ENCODE measurements around the gene DEUP1. TPM values are rescaled to one million over a fixed set of nuclear protein-coding genes. Genes with fewer than 3 reads are reported as not detected.

DEUP1 gene
- total RNA-seq, 1 experiment from 2014 or later: not detected

DNA sequence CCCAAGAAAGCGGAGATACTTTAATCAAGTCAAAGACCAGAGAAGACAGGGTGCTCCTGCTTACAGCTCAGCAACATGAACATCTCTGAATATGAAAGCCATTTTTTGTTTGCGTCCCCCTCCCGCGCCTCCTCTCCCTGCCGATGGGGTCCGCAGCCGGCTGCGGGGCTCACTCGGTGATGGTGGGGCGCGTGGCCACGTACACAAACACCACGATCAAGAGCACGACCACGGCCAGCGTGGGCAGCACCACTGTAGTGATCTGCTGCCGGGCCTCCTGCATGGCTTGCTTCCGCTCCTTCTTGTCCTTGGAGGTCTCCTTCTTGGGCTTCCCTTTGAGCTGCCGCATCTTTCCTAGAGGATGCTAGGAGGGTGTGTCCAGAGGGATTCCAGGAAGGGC, 148.3 kb downstream of the DEUP1 start:
- CTCF ChIA-PET: no interaction called here
- no peak for TF ChIP-seq SRF (IDR thresholded peaks at IDR 0.05; ENCODE audit: low read depth)
- TF ChIP-seq SIN3A (IDR thresholded peaks at IDR 0.05; ENCODE audit: low read depth): no peak
- TF ChIP-seq TCF7L2 (IDR thresholded peaks at IDR 0.05; ENCODE audit: borderline replicate concordance, extremely low read depth, insufficient read depth, insufficient read length): no peak
- no peak for TF ChIP-seq EZH2 (IDR thresholded peaks at IDR 0.05)
- no peak for TF ChIP-seq EGR1 (IDR thresholded peaks at IDR 0.05; ENCODE audit: low read depth)
- no peak for TF ChIP-seq POLR2AphosphoS5 (IDR thresholded peaks at IDR 0.05; ENCODE audit: low read depth, low read length)
- TF ChIP-seq, protein P1, sequence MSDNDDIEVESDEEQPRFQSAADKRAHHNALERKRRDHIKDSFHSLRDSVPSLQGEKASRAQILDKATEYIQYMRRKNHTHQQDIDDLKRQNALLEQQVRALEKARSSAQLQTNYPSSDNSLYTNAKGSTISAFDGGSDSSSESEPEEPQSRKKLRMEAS (IDR thresholded peaks at IDR 0.05): no peak
- TF ChIP-seq FOSL1 (IDR thresholded peaks at IDR 0.05; ENCODE audit: low read depth): no peak
- Histone ChIP-seq H3K79me2 (ENCODE audit: insufficient read depth, low read length) (no peaks in the 10 kb centered on the region), H4K20me1 (ENCODE audit: insufficient read depth) (no peaks in the 10 kb centered on the region), H3K4me3 (replicated peaks in 1 of 2; ENCODE audit: low read depth in 1 of 2, low read length in 2 of 2) (no peak overlapping the region), H3K4me1 (ENCODE audit: control insufficient read depth in 1 of 2, insufficient read depth in 2 of 2, low read length in 2 of 2) (no peaks in the 10 kb centered on the region), H3K9me3 (ENCODE audit: control insufficient read depth in 1 of 2, insufficient read depth in 1 of 2, low read depth in 1 of 2, low read length in 2 of 2) (no peaks in the 10 kb centered on the region), H3K4me2 (ENCODE audit: low read length) (no peak overlapping the region), H3K27me3 (ENCODE audit: insufficient read depth, low read length) (no peaks in the 10 kb centered on the region), H3K9me2 (ENCODE audit: insufficient read depth) (no peaks in the 10 kb centered on the region), H3K36me3 (ENCODE audit: control insufficient read depth in 1 of 2, insufficient read depth in 2 of 2, low read length in 2 of 2) (no peaks in the 10 kb centered on the region), H3K27ac (ENCODE audit: low read depth, low read length) (no peak overlapping the region), H3K9ac (ENCODE audit: low read length) (no peak overlapping the region), H2AFZ (ENCODE audit: low read depth, low read length, poor library complexity, severe bottlenecking) (no peak overlapping the region)
- intact Hi-C loops (cut with micrococcal nuclease): no loop called here
- DNase-seq (ENCODE audit: low read depth, low spot score) (no peak), ATAC-seq (no peak)
- no TSS peak for BruUV-seq (replicated peaks)
- RAD21 ChIA-PET (ENCODE audit: low non-redundant PET in 1 of 2, low total read pairs in 2 of 2, uncharacterized antibody in 2 of 2, unreplicated experiment in 2 of 2): no interaction called here
- POLR2A ChIA-PET: no interaction called here

DNA sequence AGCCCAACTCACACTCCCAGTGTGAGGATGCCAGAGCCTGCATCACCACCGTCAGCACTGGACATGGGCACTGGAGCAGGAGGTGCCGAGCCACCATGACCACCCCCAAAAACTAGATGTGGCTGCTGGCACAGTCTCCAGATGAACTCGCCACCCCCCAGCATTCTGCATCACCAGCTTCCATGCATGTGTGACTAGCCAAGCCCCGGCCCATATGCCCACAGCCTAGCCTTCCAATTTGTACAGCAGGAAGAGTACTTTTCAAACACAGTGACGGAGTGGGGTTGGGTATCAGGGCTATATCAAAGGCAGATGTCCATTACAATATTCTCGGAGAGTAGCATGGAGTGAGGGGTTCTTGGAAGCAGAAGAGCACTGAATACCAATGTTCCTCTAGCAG, 149.7 kb downstream of the DEUP1 start:
- intact Hi-C loops (cut with micrococcal nuclease): no loop called here
- H4K20me1 ChIP-seq (ENCODE audit: insufficient read depth): no peaks in the 10 kb centered on the region
- H3K4me2 ChIP-seq (ENCODE audit: low read length): no peak overlapping the region
- no peaks in the 10 kb centered on the region for H3K9me2 ChIP-seq (ENCODE audit: insufficient read depth)
- DNase-seq (ENCODE audit: low read depth, low spot score) (no peak), ATAC-seq (no peak)
- no peaks in the 10 kb centered on the region for H3K4me1 ChIP-seq (ENCODE audit: control insufficient read depth in 1 of 2, insufficient read depth in 2 of 2, low read length in 2 of 2)
- H3K9ac ChIP-seq (ENCODE audit: low read length): no peak overlapping the region
- no peaks in the 10 kb centered on the region for H3K36me3 ChIP-seq (ENCODE audit: control insufficient read depth in 1 of 2, insufficient read depth in 2 of 2, low read length in 2 of 2)
- no peaks in the 10 kb centered on the region for H3K27me3 ChIP-seq (ENCODE audit: insufficient read depth, low read length)
- no peak overlapping the region for H3K4me3 ChIP-seq (replicated peaks in 1 of 2; ENCODE audit: low read depth in 1 of 2, low read length in 2 of 2)
- BruUV-seq (replicated peaks): no TSS peak
- ChIA-PET POLR2A (no interaction called here), CTCF (no interaction called here), RAD21 (ENCODE audit: low non-redundant PET in 1 of 2, low total read pairs in 2 of 2, uncharacterized antibody in 2 of 2, unreplicated experiment in 2 of 2) (no interaction called here)
- no peak overlapping the region for H3K27ac ChIP-seq (ENCODE audit: low read depth, low read length)
- no peak overlapping the region for H2AFZ ChIP-seq (ENCODE audit: low read depth, low read length, poor library complexity, severe bottlenecking)
- H3K79me2 ChIP-seq (ENCODE audit: insufficient read depth, low read length): no peaks in the 10 kb centered on the region
- no peaks in the 10 kb centered on the region for H3K9me3 ChIP-seq (ENCODE audit: control insufficient read depth in 1 of 2, insufficient read depth in 1 of 2, low read depth in 1 of 2, low read length in 2 of 2)
- TF ChIP-seq, protein P2, sequence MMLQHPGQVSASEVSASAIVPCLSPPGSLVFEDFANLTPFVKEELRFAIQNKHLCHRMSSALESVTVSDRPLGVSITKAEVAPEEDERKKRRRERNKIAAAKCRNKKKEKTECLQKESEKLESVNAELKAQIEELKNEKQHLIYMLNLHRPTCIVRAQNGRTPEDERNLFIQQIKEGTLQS (IDR thresholded peaks at IDR 0.05): no peak
- no peak for TF ChIP-seq SP1 (IDR thresholded peaks at IDR 0.05; ENCODE audit: low read depth)
- TF ChIP-seq ZFX (IDR thresholded peaks at IDR 0.05): no peak
- no peak for TF ChIP-seq ZNF274 (IDR thresholded peaks at IDR 0.05; ENCODE audit: low read depth, low read length)
- TF ChIP-seq, protein P3, sequence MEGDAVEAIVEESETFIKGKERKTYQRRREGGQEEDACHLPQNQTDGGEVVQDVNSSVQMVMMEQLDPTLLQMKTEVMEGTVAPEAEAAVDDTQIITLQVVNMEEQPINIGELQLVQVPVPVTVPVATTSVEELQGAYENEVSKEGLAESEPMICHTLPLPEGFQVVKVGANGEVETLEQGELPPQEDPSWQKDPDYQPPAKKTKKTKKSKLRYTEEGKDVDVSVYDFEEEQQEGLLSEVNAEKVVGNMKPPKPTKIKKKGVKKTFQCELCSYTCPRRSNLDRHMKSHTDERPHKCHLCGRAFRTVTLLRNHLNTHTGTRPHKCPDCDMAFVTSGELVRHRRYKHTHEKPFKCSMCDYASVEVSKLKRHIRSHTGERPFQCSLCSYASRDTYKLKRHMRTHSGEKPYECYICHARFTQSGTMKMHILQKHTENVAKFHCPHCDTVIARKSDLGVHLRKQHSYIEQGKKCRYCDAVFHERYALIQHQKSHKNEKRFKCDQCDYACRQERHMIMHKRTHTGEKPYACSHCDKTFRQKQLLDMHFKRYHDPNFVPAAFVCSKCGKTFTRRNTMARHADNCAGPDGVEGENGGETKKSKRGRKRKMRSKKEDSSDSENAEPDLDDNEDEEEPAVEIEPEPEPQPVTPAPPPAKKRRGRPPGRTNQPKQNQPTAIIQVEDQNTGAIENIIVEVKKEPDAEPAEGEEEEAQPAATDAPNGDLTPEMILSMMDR (IDR thresholded peaks at IDR 0.05 in 2 of 3, conservative IDR thresholded peaks at IDR 0.05 in 1 of 3; ENCODE audit: borderline replicate concordance in 1 of 3, insufficient read depth in 1 of 3, low read depth in 2 of 3, low read length in 2 of 3): no peak
- TF ChIP-seq JUND (IDR thresholded peaks at IDR 0.05): no peak
- TF ChIP-seq, protein P1 (IDR thresholded peaks at IDR 0.05): no peak
- TF ChIP-seq, protein P4, sequence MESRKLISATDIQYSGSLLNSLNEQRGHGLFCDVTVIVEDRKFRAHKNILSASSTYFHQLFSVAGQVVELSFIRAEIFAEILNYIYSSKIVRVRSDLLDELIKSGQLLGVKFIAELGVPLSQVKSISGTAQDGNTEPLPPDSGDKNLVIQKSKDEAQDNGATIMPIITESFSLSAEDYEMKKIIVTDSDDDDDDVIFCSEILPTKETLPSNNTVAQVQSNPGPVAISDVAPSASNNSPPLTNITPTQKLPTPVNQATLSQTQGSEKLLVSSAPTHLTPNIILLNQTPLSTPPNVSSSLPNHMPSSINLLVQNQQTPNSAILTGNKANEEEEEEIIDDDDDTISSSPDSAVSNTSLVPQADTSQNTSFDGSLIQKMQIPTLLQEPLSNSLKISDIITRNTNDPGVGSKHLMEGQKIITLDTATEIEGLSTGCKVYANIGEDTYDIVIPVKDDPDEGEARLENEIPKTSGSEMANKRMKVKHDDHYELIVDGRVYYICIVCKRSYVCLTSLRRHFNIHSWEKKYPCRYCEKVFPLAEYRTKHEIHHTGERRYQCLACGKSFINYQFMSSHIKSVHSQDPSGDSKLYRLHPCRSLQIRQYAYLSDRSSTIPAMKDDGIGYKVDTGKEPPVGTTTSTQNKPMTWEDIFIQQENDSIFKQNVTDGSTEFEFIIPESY (IDR thresholded peaks at IDR 0.05; ENCODE audit: extremely low read depth, insufficient replicate concordance, low read length): no peak
- TF ChIP-seq POLR2AphosphoS5 (IDR thresholded peaks at IDR 0.05; ENCODE audit: low read depth, low read length): no peak
- TF ChIP-seq FOSL1 (IDR thresholded peaks at IDR 0.05; ENCODE audit: low read depth): no peak
- no peak for TF ChIP-seq ELF1 (IDR thresholded peaks at IDR 0.05; ENCODE audit: borderline replicate concordance, low read depth)
